A549 (cell line): Measurements from ENCODE around the gene PDK2. TPM values are rescaled to one million over a fixed set of nuclear protein-coding genes. Genes with fewer than 3 reads are reported as not detected.
A peak's percentile ranks its signal among the peaks of the same experiment; 100 is the strongest.

Experiments
- ATAC-seq, 2 experiments: fragments of 200-7000 bp in 1 of 2; fragments of >200 bp in 1 of 2; cut with Nextera tagmentation in 1 of 2; cut with Tn5 transposase in 1 of 2; 3 replicates each; pipeline versions ENCODE4 v1.8.0 to v1.9.1; 2018 to 2020; ENCODE audit warnings: mild to moderate bottlenecking in 1 of 2, moderate library complexity in 1 of 2
- CTCF ChIA-PET: fragments of 300-600 bp; sonication (Branson Sonifier 250); formaldehyde crosslinking; extraction: SDS; loops from one replicate; lab custom pipeline; 2021; ENCODE audit warnings: antibody characterized with exemption, inconsistent platforms; lab: Yijun Ruan, JAX
- POLR2A ChIA-PET: fragments of 350-600 bp; formaldehyde crosslinking; extraction: SDS; loops from one replicate; lab custom pipeline; 2021; ENCODE audit warnings: antibody characterized with exemption, inconsistent platforms; lab: Yijun Ruan, JAX
- DNase-seq, 2 experiments: peaks; one replicate each; pipeline versions ENCODE4 v3.0.0 to v3.0.0-alpha.2; 2011 to 2016; ENCODE audit warnings: low read depth in 1 of 2, low spot score in 1 of 2
- FAIRE-seq: peaks from 2 replicates; lab custom pipeline; 2011; peaks lifted over from hg19 to GRCh38; lab: Jason Lieb, UNC
- H3K27ac ChIP-seq, 2 experiments: fragments of >200 bp; sonication (Bioruptor Twin); formaldehyde crosslinking; 3 replicates each; pipeline ENCODE4 v1.5.1; 2016 to 2017
- H3K4me1 ChIP-seq: fragments of >200 bp; sonication (Bioruptor Twin); formaldehyde crosslinking; 3 replicates; pipeline ENCODE4 v1.6.1; 2016
- H3K4me2 ChIP-seq: fragments of >200 bp; sonication (Bioruptor Twin); formaldehyde crosslinking; 3 replicates; pipeline ENCODE4 v1.6.1; 2016
- H3K4me3 ChIP-seq: fragments of >200 bp; sonication (Bioruptor Twin); formaldehyde crosslinking; 3 replicates; pipeline ENCODE4 v1.5.1; 2016
- H3K9me3 ChIP-seq: fragments of >200 bp; sonication (Bioruptor Twin); formaldehyde crosslinking; 3 replicates; pipeline ENCODE4 v1.6.1; 2016
- CBX2 ChIP-seq: fragments of 200-600 bp; sonication (generic); IDR thresholded peaks from 2 replicates; pipeline ENCODE4 v1.6.1; 2016; ENCODE audit warnings: low read depth, mild to moderate bottlenecking, borderline replicate concordance
- ESRRA ChIP-seq: fragments of 150-350 bp; IDR thresholded peaks from 2 replicates; pipeline ENCODE4 v1.6.1; 2014; ENCODE audit warnings: mild to moderate bottlenecking, low read length, borderline replicate concordance
- FOXS1 ChIP-seq: fragments of 250-450 bp; sonication (Bioruptor Pico); IDR thresholded peaks from 2 replicates; pipeline ENCODE4 v1.5.0; 2020; ENCODE audit warnings: mild to moderate bottlenecking, moderate library complexity
- GATA3 ChIP-seq: IDR thresholded peaks from 2 replicates; pipeline ENCODE4 v1.6.1; 2012; ENCODE audit warnings: borderline replicate concordance
- HOXA7 ChIP-seq: fragments of 250-450 bp; sonication (Bioruptor Pico); IDR thresholded peaks from 2 replicates; pipeline ENCODE4 v1.5.0; 2020; ENCODE audit warnings: mild to moderate bottlenecking, moderate library complexity
- KDM5A ChIP-seq: fragments of 200-600 bp; sonication (generic); IDR thresholded peaks from 2 replicates; pipeline ENCODE4 v1.6.1; 2016; ENCODE audit warnings: antibody characterized with exemption, mild to moderate bottlenecking
- MAFK ChIP-seq: fragments of 450-650 bp; IDR thresholded peaks from 2 replicates; pipeline ENCODE4 v1.6.1; 2014; ENCODE audit not compliant: partially characterized antibody
- POLR2A ChIP-seq: IDR thresholded peaks from 2 replicates; pipeline ENCODE4 v1.6.1; 2012; ENCODE audit warnings: mild to moderate bottlenecking, low read length
- POLR2AphosphoS2 ChIP-seq: conservative IDR thresholded peaks from 2 replicates; pipeline ENCODE4 v1.6.1; 2012; ENCODE audit warnings: low read length, improper control_type of control experiment, inconsistent platforms
- RAD21 ChIP-seq, 2 experiments: fragments of >200 bp in 1 of 2; sonication (Bioruptor Twin) in 1 of 2; formaldehyde crosslinking in 1 of 2; IDR thresholded peaks in 1 of 2; conservative IDR thresholded peaks in 1 of 2; 2 replicates in 1 of 2; 3 replicates in 1 of 2; pipeline ENCODE4 v1.6.1; 2012 to 2018; ENCODE audit warnings: inconsistent platforms in 1 of 2
- RNF2 ChIP-seq: fragments of 200-600 bp; sonication (generic); IDR thresholded peaks from 2 replicates; pipeline ENCODE4 v1.6.1; 2016; ENCODE audit warnings: low read depth, mild to moderate bottlenecking, antibody characterized with exemption, moderate library complexity, borderline replicate concordance
- SMC3 ChIP-seq: fragments of >200 bp; sonication (Bioruptor Twin); formaldehyde crosslinking; IDR thresholded peaks from 3 replicates; pipeline ENCODE4 v1.6.1; 2018; ENCODE audit warnings: inconsistent platforms
- SREBF2 ChIP-seq: fragments of 450-650 bp; IDR thresholded peaks from 2 replicates; pipeline ENCODE4 v1.6.1; 2014; ENCODE audit warnings: mild to moderate bottlenecking, moderate library complexity
- ZNF302 ChIP-seq: fragments of 250-450 bp; sonication (Bioruptor Pico); IDR thresholded peaks from 2 replicates; pipeline ENCODE4 v1.9.0; 2021; ENCODE audit warnings: inconsistent platforms, mild to moderate bottlenecking, moderate library complexity
- ZSCAN20 ChIP-seq: fragments of 250-450 bp; sonication (Bioruptor Pico); IDR thresholded peaks from 2 replicates; pipeline ENCODE4 v1.8.0; 2022; ENCODE audit warnings: mild to moderate bottlenecking, moderate library complexity
- WGBS: methylation state at CpG from one replicate; pipeline ENCODE4 v1.1.6; 2017; ENCODE audit errors: missing lambda C conversion rate; 5-methylcytosine and 5-hydroxymethylcytosine counted together
- polyA plus RNA-seq, 4 experiments: library from polyadenylated mRNA; depleted of rRNA in 3 of 4; stranded (reverse); fragments of >200 nt; fragmentation: RNase III in 1 of 4; extraction: RNeasy Plus Mini Kit Qiagen cat#74134 plus additional on column Dnase treatment in 1 of 4; gene quantifications; 2 replicates in 3 of 4; 3 replicates in 1 of 4; pipeline ENCODE4 v1.2.3, GENCODE V29; 2011 to 2017
- TF ChIP-seq, protein P1 (sequence below): fragments of >200 bp; sonication (Bioruptor Twin); formaldehyde crosslinking; IDR thresholded peaks from 3 replicates; pipeline ENCODE4 v1.6.1; 2016
- TF ChIP-seq, protein P2 (sequence below): fragments of >200 bp; sonication (Bioruptor Twin); formaldehyde crosslinking; IDR thresholded peaks from 3 replicates; pipeline ENCODE4 v1.5.1; 2016
- TF ChIP-seq, protein P3 (sequence below): fragments of 250-450 bp; sonication (Bioruptor Pico); IDR thresholded peaks from 2 replicates; pipeline ENCODE4 v1.5.0; 2020; ENCODE audit warnings: low read depth, mild to moderate bottlenecking, moderate library complexity
- TF ChIP-seq, protein P4 (sequence below): IDR thresholded peaks from 2 replicates; pipeline ENCODE4 v1.6.1; 2012
- TF ChIP-seq, protein P5 (sequence below): fragments of 150-350 bp; IDR thresholded peaks from 2 replicates; pipeline ENCODE4 v1.6.1; 2014; ENCODE audit warnings: low read depth, mild to moderate bottlenecking, low read length
- TF ChIP-seq, protein P6 (sequence below): IDR thresholded peaks from 2 replicates; pipeline ENCODE4 v1.6.1; 2012; ENCODE audit warnings: low read depth, borderline replicate concordance

PDK2 gene
- polyA plus RNA-seq, 2 of the 4 experiments (the other 2 are of a cell fraction), result 14.1 to 28.5 TPM

DNA sequence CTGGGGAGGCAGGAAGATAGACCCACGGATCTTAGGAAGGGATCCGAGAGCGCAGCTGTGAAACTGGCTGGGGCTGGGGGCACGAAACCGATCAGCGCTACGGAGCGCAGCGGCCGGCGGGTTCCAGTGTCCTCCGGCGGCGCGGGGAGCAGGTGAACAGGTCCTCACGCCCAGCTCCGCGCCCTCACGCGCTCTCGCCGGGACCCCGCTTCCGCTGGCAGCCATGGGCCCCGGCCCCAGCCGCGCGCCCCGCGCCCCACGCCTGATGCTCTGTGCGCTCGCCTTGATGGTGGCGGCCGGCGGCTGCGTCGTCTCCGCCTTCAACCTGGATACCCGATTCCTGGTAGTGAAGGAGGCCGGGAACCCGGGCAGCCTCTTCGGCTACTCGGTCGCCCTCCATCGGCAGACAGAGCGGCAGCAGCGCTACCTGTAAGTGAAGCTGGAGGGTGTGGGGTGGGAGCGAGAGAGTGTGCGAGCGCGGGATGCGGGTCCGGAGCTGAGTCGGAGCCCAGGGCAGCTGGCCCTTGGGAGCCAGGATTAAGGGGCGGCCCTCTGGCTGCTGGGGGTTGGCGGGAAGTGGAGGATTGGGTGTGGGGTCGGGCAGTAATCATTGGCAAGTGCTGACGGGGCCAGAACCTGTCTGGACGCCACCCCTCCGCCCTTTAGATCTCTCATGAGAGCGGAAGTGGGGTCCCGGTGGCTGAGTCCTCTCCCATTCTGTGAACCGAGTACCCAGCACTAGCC, 38.8 kb upstream of the PDK2 start:
- Histone ChIP-seq H3K9me3 (no peaks in the 10 kb centered on the region), H3K4me3 (peak overlapping the region; percentile 77)
- CTCF ChIA-PET, result interaction anchor here (0.6 to 22.1 kb wide), 23 partner anchors 10 to 649 kb away, joined by 3 to 473 read pairs (median 6); partner anchors contain the start of gene PDK2
- FAIRE-seq, result no peak
- TF ChIP-seq MAFK (peak; percentile 56), CBX2 (no peak), SREBF2 (no peak), RNF2 (no peak), HOXA7 (CRISPR knock-in tag) (0 out of 2 replicates have a peak, but pooled peaks have one; percentile 28), ZSCAN20 (no peak), GATA3 (0 out of 2 replicates have a peak, but pooled peaks have one; percentile 10), SMC3 (peak; percentile 47; the same call in 2 of the 3 replicates), POLR2AphosphoS2 (0 out of 2 replicates have a peak, but pooled peaks have one; percentile 28), POLR2A (peak; percentile 22; the same call in 1 of the 2 replicates), KDM5A (no peak), ZNF302 (CRISPR knock-in tag) (no peak), FOXS1 (CRISPR knock-in tag) (no peak), ESRRA (0 out of 2 replicates have a peak, but pooled peaks have one; percentile 1), RAD21 (conservative IDR thresholded peaks at IDR 0.05 in 1 of 2, IDR thresholded peaks at IDR 0.05 in 1 of 2) (peak; percentile 54 to 56; a peak in 4 of 5 replicates)
- TF ChIP-seq, protein P1, sequence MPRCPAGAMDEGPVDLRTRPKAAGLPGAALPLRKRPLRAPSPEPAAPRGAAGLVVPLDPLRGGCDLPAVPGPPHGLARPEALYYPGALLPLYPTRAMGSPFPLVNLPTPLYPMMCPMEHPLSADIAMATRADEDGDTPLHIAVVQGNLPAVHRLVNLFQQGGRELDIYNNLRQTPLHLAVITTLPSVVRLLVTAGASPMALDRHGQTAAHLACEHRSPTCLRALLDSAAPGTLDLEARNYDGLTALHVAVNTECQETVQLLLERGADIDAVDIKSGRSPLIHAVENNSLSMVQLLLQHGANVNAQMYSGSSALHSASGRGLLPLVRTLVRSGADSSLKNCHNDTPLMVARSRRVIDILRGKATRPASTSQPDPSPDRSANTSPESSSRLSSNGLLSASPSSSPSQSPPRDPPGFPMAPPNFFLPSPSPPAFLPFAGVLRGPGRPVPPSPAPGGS, result no peak
- TF ChIP-seq, protein P2, sequence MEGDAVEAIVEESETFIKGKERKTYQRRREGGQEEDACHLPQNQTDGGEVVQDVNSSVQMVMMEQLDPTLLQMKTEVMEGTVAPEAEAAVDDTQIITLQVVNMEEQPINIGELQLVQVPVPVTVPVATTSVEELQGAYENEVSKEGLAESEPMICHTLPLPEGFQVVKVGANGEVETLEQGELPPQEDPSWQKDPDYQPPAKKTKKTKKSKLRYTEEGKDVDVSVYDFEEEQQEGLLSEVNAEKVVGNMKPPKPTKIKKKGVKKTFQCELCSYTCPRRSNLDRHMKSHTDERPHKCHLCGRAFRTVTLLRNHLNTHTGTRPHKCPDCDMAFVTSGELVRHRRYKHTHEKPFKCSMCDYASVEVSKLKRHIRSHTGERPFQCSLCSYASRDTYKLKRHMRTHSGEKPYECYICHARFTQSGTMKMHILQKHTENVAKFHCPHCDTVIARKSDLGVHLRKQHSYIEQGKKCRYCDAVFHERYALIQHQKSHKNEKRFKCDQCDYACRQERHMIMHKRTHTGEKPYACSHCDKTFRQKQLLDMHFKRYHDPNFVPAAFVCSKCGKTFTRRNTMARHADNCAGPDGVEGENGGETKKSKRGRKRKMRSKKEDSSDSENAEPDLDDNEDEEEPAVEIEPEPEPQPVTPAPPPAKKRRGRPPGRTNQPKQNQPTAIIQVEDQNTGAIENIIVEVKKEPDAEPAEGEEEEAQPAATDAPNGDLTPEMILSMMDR, result peak; percentile 37
- TF ChIP-seq, protein P3, sequence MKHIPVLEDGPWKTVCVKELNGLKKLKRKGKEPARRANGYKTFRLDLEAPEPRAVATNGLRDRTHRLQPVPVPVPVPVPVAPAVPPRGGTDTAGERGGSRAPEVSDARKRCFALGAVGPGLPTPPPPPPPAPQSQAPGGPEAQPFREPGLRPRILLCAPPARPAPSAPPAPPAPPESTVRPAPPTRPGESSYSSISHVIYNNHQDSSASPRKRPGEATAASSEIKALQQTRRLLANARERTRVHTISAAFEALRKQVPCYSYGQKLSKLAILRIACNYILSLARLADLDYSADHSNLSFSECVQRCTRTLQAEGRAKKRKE, result no peak
- TF ChIP-seq, protein P4, sequence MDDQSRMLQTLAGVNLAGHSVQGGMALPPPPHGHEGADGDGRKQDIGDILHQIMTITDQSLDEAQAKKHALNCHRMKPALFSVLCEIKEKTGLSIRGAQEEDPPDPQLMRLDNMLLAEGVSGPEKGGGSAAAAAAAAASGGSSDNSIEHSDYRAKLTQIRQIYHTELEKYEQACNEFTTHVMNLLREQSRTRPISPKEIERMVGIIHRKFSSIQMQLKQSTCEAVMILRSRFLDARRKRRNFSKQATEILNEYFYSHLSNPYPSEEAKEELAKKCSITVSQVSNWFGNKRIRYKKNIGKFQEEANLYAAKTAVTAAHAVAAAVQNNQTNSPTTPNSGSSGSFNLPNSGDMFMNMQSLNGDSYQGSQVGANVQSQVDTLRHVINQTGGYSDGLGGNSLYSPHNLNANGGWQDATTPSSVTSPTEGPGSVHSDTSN, result 0 out of 2 replicates have a peak, but pooled peaks have one; percentile 44
- TF ChIP-seq, protein P5, sequence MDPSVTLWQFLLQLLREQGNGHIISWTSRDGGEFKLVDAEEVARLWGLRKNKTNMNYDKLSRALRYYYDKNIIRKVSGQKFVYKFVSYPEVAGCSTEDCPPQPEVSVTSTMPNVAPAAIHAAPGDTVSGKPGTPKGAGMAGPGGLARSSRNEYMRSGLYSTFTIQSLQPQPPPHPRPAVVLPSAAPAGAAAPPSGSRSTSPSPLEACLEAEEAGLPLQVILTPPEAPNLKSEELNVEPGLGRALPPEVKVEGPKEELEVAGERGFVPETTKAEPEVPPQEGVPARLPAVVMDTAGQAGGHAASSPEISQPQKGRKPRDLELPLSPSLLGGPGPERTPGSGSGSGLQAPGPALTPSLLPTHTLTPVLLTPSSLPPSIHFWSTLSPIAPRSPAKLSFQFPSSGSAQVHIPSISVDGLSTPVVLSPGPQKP, result no peak
- TF ChIP-seq, protein P6, sequence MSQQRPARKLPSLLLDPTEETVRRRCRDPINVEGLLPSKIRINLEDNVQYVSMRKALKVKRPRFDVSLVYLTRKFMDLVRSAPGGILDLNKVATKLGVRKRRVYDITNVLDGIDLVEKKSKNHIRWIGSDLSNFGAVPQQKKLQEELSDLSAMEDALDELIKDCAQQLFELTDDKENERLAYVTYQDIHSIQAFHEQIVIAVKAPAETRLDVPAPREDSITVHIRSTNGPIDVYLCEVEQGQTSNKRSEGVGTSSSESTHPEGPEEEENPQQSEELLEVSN, result peak; percentile 42; the same call in 1 of the 2 replicates
- TF ChIP-seq, all 56 proteins: peak for 11
- peak overlapping the region; percentile 92 to 97 for H3K27ac ChIP-seq
- POLR2A ChIA-PET, result interaction anchor here (0.5 to 7.5 kb wide), 11 partner anchors 8 to 38 kb away, joined by 3 to 140 read pairs (median 7); partner anchors contain the start of gene PDK2
- H3K4me2 ChIP-seq, result peak overlapping the region; percentile 91
- H3K4me1 ChIP-seq, result peaks cover 74% of the 10 kb centered on the region
- DNase-seq (peak in 1 of 2 experiments; percentile 82), ATAC-seq (peak; percentile 57 to 62)
- WGBS, result under 1% methylated on average over 38 of the region's 64 CpGs
